Measurements from ENCODE around the gene OBSL1.

DNA sequence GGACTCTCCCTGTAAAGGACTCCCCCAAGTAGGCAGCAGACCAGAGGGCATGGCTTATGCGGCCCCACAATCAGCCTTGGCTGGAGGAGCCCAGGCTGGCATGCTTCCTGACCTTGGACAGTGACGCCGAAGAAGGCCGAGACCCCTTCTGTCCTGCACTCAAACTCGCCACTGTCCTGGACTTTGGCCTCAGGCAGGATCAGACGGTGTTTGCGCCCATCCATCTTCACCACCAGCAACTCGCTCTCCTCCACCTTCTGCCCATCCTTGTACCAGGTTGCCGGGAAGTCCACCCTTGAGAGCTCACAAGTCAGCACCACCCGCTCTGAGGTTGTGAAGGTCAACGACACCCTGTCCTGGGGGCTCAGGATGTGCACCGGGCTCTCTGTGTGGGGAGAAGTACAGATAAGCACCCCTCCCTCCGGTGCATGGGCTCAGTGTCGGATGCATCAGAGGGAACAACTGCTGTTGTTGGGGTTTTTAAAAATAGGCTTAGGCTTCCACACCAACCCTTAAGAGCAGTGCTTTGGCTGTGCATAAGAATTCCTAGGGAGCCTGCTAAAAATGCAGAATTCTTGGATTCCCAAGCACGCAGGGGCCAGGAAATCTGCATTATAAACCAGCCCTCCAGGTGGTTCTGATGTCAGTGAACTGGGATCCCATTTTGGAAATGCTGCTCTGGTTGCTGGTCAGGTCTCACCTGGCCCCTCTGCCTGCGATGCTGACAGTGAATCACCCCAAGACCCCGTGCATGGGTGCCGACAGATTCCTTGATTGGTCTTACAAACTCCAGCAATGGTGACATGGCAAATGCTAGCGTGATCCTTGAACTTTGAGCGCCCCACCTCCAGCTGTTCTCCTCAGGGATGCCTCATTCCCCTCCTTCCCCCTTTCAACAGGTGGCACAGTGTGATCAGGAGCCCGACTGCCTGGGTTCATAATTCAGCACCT lies 5.9 kb downstream of the OBSL1 start:
- TF ChIP-seq EZH2phosphoT487 (IDR thresholded peaks at IDR 0.05; ENCODE audit: insufficient read depth, low read depth) (no peak), EZH2 (IDR thresholded peaks at IDR 0.05; ENCODE audit: insufficient read depth, poor library complexity, severe bottlenecking) (no peak)

Data from GM23248 (cell line).